Esophagus squamous epithelium (tissue), 4 donors: ENCODE results near the gene SETD4.

Source experiments
- POLR2A ChIP-seq, 4 donors: fragments of 450-650 bp; IDR thresholded peaks; one replicate each; pipeline ENCODE4 v1.6.1; 2017; ENCODE audit warnings: antibody characterized with exemption in 4 of 4, mild to moderate bottlenecking in 4 of 4, moderate library complexity in 3 of 4
- TF ChIP-seq, protein P1 (sequence below), 6 experiments: fragments of 450-650 bp in 4 of 6; fragments of 200-600 bp in 2 of 6; sonication (generic) in 2 of 6; IDR thresholded peaks; one replicate each; pipeline ENCODE4 v1.5.1; 2016 to 2019; ENCODE audit warnings: antibody characterized with exemption in 6 of 6, mild to moderate bottlenecking in 4 of 6, moderate library complexity in 4 of 6

DNA sequence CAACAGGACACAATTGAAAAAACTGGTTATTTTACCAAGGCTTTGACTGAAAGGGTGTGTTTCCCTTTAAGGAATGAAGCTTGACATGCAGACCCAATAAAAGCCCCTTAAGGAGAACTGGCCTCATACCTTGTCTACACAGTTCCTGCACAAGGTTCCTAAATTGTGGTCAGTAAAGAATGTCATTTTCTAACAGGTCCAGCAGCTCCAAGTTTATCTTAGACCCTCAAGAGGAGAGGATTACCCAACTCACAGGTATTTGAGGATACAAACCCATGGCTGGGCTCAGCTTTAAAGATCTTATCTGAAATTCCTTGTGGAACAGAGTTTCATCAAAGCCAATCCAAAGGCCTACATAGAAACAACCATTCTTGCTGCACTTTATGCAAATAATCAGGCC lies 43.1 kb upstream of the SETD4 start:
- TF ChIP-seq, protein P1, sequence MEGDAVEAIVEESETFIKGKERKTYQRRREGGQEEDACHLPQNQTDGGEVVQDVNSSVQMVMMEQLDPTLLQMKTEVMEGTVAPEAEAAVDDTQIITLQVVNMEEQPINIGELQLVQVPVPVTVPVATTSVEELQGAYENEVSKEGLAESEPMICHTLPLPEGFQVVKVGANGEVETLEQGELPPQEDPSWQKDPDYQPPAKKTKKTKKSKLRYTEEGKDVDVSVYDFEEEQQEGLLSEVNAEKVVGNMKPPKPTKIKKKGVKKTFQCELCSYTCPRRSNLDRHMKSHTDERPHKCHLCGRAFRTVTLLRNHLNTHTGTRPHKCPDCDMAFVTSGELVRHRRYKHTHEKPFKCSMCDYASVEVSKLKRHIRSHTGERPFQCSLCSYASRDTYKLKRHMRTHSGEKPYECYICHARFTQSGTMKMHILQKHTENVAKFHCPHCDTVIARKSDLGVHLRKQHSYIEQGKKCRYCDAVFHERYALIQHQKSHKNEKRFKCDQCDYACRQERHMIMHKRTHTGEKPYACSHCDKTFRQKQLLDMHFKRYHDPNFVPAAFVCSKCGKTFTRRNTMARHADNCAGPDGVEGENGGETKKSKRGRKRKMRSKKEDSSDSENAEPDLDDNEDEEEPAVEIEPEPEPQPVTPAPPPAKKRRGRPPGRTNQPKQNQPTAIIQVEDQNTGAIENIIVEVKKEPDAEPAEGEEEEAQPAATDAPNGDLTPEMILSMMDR (IDR thresholded peaks at IDR 0.05) = no peak
- TF ChIP-seq POLR2A (IDR thresholded peaks at IDR 0.05) = no peak
